HG03060 (cell line): ENCODE results near the gene GPX4.

Experiments used
- ATAC-seq: cut with Tn5 transposase; IDR thresholded peaks from one replicate; pipeline ENCODE4 v1.9.1; 2021; ENCODE audit warnings: low read depth, moderate number of reproducible peaks; ENCODE audit not compliant: unreplicated experiment

The GPX4 gene

GRCh38 chr19:1084024-1084868 is 19.5 kb upstream of the GPX4 start:
- ATAC-seq: no peak

DNA sequence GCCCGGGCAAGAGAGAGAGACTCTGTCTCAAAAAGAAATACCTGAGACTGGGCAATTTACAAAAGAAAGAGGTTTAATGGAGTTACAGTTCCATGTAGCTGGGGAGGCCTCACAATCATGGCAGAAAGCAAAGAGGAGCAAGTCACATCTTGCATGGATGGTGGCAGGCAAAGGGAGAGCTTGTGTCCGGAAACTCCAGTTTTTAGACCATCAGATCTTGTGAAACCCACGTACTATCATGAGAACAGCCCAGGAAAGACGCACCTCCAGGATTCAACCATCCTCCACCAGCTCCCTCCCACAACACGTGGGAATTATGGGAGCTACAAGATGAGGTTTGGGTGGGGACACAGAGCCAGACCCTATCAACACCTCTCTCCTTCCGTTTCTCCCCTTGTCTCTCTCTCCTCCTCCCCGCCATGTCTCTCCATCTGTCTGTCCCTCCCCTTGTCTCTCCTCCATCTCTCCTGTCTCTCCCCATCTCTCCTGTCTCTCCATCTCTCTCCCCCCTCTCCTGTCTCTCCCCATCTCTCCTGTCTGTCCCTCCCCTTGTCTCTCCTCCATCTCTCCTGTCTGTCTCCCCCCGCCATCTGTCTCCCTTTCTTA is 18.6 kb upstream of the GPX4 start:
- no peak for ATAC-seq

DNA sequence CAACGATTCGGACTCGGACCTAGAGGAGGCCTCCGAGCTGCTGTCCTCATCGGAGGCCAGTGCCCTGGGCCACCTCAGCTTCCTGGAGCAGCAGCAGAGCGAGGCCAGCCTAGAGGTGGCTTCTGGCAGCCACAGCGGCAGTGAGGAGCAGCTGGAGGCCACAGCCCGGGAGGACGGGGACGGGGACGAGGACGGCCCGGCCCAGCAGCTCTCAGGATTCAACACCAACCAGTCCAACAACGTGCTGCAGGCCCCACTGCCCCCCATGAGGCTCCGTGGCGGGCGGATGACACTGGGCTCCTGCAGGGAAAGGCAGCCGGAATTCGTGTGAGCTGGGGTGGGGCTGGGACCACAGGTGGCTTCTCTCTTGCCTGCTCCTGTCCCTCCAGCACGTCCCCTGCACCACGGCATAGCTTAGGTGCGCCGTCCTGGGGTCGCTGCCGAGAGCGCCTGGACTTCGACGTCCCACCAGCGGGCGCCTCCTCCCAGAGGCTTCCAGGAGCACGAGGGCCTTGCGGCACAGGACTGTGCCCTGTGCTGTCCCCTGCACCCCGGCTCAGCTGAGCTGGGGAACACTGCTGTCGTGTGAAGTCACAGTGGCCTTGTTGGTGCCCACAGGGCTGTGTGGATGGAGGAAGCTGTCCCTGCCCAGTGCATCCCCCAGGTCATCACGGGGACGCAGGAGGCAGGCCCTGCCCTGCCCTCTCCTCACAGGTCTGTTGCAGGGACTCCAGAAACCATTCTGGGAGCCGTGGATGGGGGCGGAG is 17.9 kb upstream of the GPX4 start:
- no peak for ATAC-seq

GRCh38 chr19:1086613-1087012 is 17.2 kb upstream of the GPX4 start:
- no peak for ATAC-seq

DNA sequence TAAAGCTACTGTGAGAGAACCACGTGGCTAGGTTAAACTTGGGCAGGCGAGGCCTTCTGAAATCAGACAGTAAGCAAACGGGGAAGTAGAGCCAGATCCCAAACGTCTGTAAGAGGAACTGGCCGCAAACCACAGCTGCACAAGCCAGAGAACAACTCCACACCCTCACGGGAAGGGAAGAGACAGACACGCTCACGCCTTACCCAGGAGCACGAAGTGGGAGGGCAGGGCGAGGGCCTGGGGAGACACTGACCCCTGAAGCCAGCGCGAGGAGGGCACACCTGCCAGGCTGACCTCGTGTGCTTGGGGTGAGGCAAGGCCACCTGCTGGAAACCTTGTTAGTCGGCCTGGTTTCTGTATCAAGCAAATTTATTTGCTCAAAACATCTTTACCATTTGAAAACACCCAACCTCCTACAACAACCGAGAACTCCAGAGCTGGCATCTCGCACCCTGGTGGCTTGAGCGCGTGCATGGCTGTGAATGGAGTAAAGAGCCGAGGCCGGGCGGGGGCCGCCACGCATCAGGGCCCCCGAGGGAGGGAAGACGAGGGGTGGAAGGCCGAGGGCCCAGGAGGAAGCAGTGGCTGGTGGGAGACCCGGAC is 15.9 kb upstream of the GPX4 start:
- no peak for ATAC-seq

DNA sequence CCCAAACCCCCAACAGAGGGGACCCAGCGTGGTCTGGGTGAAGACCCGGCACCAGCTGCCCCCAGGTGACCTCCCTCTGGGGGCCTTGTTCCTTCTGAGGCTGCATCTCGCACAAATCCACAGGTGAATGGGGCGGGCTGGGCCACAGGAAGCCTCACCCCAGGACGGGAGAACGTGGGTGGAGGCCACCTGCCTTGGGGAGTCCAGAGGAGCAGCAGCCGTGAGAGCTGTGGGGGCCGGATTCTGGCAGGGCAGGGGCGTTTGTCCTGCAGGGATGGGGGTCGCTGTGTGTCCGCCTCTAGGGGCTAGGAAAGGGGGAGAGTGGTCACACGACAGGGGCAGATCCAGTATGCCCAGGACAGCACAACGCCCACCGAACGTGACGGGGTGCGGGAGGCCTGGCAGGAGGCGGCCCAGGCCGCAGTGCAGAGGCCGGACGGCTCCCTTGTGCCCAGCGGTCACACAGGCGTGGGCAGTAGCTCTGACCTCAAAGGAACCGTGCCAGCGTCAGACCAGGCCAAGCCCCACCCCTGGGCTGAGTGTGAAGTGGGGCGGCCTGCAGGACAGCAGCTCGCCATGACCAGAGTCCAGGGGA is 15.3 kb upstream of the GPX4 start:
- ATAC-seq: no peak

GRCh38 chr19:1089126-1089771 is 14.5 kb upstream of the GPX4 start:
- ATAC-seq: no peak

DNA sequence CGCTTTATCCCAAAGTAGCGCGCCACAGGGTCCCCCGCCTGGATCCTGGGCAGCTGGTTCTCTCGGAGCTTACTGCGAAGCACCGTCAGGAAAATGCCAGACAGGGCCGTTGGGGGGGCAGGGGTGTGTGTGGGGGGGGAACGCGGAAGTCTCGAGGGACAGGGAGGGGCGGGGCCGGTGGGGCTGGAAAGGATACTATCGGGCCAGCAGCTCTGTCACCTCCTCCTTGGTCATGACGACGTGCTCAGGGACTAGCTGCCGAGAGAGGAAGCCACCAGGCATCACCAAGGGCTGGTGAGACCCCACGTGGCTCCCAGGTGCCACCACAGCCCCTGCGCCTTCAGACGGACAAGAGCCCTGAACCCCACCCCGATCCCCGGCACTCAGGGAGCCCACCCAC is 13.9 kb upstream of the GPX4 start:
- no peak for ATAC-seq

- ATAC-seq: no peak
These were observed 12.9 kb upstream of the GPX4 start for GRCh38 chr19:1090731-1091543.

- no peak for ATAC-seq
These were observed 12.1 kb upstream of the GPX4 start for GRCh38 chr19:1091544-1092175.

- ATAC-seq: no peak
These were observed 10.5 kb upstream of the GPX4 start for GRCh38 chr19:1093330-1093729.

DNA sequence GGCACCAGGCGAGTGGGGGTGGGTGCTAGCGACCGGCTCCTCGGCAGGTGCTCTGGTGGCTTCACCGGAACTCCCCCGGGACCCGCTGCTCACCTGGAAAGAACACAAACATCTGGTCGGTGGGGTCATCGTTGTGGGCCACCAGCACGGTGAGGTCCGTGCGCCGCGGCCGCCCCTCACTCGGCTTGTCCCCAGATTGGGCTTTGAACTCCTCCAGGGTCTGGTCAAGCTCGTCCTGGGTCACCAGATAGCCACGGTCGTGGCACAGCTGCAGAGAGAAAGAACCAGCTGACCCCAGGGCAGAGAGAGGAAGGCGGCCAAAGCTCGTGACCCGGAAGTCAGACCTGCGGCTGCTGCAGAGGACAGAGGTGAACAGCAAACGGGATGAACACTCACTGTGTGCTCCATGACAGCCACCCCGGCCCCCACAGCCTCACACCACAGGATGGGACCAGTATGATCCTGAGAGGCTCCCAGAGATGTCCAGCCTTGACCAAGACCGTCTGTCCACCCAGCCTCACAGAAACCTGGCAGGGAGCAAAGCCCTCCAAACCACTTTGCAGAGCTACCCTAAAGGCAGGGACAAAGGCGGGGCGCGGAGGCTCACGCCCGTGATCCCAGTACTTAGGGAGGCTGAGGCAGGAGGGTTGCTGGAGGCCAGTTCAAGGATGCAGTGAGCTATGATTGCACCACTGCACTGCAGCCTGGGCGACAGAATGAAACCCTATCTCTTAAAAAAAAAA is 9.8 kb upstream of the GPX4 start:
- no peak for ATAC-seq

- ATAC-seq: no peak
These were observed 9.2 kb upstream of the GPX4 start for GRCh38 chr19:1094655-1094977.

DNA sequence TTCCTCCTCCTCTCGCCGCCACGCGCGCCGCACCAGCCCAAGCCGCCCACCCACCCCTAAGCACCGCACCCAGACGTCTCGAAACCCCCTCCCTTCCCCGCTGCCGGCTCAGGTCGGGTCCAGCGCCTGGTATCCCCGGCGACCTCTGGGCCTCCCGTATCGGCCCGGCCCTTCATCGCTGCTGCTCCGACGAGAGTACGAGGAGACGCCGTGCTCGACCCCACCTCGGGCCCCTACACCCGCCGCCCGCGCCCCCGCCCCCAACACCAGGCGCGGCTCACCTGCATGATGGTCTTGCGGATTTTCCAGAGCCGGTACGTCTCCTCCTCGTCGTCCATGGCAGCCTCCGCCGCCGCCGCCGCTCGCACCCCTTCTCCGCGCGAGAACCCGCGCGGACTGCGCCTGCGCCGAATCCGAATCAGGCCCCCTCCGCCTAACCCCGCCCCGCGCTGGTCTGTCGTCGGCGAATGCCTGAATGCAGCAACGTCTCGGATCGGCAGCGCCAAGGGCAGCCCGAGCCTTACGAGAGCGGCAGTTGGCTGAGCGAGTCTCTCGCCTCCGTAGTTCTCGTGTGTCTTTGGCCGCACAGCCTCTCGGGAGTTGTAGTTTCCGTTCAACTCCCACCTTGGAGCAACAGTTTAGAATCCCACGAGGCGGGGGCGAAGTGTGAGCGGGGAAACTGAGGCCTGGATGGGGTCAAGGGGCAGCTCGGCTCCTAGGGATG is 8.7 kb upstream of the GPX4 start, which contains the start of gene POLR2E:
POLR2E (minus strand) TSS at position 398 of the 724 bp plus-strand sequence; CDS start at position 338, 60 bp downstream.
- peak; percentile 83 for ATAC-seq

GRCh38 chr19:1097810-1098176 is 6.0 kb upstream of the GPX4 start:
- no peak for ATAC-seq

DNA sequence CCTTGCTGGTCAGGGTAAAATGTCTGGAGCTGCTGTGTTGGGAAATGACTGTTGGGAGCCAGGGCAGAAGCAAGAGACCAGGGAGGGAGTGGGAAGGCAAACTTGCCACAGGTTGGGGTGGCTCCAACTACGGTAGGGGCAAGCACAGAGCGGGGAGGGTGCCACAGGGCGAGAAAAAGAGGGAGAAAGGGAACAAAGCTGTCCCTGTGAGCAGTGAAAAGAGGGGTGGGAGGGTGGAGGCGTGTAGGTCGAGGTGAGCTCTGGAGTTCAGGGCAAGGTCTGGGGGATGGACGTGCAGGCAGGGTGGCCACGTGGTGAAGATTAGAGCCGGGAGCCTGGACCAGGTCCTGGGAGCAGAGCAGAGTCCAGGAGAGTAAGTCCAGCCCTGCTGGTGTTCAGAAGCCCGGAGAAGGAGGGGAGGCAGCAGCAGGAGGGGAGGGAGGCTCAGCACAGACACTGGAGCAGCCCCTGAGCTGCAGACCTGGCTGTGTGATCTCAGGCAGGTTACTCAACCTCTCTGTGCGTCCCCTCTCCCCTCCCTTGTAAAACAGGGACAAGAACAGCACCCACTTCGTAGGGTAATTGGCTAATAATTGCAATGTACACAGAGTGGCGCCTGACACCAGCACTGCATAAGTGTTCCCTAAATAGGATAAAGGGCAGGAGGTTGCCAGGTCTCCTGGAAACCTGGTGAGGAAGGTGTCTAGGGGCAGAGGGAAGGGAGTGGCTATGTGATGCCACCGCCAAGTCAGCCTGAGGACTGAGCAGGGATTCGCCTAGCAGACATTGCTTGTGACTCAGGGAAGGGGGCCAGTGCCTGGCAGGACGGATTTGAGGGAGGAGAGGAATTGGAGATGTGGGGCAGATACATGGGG is 5.4 kb upstream of the GPX4 start:
- ATAC-seq: no peak

GRCh38 chr19:1101337-1101698 is 2.5 kb upstream of the GPX4 start:
- ATAC-seq: no peak
